HL-60 (cell line): ENCODE data around the gene TBX5.

Source experiments
- DNase-seq, 2 experiments: peaks; one replicate each; pipeline ENCODE4 v3.0.0-alpha.2; 2010 to 2020; ENCODE audit warnings: low read depth in 1 of 2, low spot score in 1 of 2
- H3K27ac ChIP-seq: fragments of 250-450 bp; sonication (Bioruptor Pico); replicated peaks from 2 replicates; pipeline ENCODE4 v1.5.1; 2020; ENCODE audit warnings: mild to moderate bottlenecking, moderate library complexity
- H3K27me3 ChIP-seq: fragments of 250-450 bp; sonication (Bioruptor Pico); 2 replicates; pipeline ENCODE4 v1.5.1; 2021; ENCODE audit warnings: mild to moderate bottlenecking, moderate library complexity; ENCODE audit not compliant: insufficient read depth, poor library complexity, severe bottlenecking
- H3K4me3 ChIP-seq: replicated peaks from 2 replicates; pipeline ENCODE4 v1.5.1; 2011; ENCODE audit warnings: mild to moderate bottlenecking, control low read depth, low read length; ENCODE audit not compliant: insufficient read depth
- GABPA ChIP-seq: IDR thresholded peaks from 2 replicates; pipeline ENCODE4 v1.6.1; 2012; ENCODE audit warnings: low read depth
- POLR2AphosphoS5 ChIP-seq: IDR thresholded peaks from 2 replicates; pipeline ENCODE4 v1.6.1; 2012; ENCODE audit warnings: low read depth
- SPI1 ChIP-seq: IDR thresholded peaks from 2 replicates; pipeline ENCODE4 v1.6.1; 2012; ENCODE audit warnings: low read depth, mild to moderate bottlenecking, borderline replicate concordance
- TF ChIP-seq, protein P1 (sequence below): IDR thresholded peaks from one replicate; pipeline ENCODE4 v1.5.1; 2011; ENCODE audit warnings: low read length, control low read depth, inconsistent platforms; ENCODE audit not compliant: insufficient read depth
- TF ChIP-seq, protein P2 (sequence below): IDR thresholded peaks from 2 replicates; pipeline ENCODE4 v1.6.1; 2012; ENCODE audit warnings: low read depth; ENCODE audit not compliant: insufficient replicate concordance

TBX5 gene

DNA sequence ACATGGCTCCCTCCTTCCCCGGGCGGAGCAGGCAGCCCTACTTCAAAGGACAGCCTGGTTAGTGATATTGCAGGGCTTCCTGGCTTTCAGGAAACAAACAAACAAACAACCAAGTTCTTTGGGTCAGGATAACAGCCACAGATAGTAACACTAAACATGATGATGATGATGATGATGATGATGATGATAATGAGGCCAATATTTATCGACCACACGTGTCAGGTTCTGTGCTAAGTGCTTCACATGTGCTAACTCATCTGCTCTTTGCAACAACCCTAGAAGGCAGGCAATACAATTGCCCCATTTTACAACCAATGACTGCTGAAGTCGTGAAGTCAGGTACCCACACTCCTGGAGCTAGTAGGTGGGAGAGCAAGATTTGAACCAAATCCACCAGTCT lies 44.1 kb upstream of the TBX5 start:
- no peak for DNase-seq
- Histone ChIP-seq H3K27ac (no peak overlapping the region), H3K27me3 (peaks cover 39% of the 10 kb centered on the region), H3K4me3 (no peak overlapping the region)
- TF ChIP-seq, protein P1, sequence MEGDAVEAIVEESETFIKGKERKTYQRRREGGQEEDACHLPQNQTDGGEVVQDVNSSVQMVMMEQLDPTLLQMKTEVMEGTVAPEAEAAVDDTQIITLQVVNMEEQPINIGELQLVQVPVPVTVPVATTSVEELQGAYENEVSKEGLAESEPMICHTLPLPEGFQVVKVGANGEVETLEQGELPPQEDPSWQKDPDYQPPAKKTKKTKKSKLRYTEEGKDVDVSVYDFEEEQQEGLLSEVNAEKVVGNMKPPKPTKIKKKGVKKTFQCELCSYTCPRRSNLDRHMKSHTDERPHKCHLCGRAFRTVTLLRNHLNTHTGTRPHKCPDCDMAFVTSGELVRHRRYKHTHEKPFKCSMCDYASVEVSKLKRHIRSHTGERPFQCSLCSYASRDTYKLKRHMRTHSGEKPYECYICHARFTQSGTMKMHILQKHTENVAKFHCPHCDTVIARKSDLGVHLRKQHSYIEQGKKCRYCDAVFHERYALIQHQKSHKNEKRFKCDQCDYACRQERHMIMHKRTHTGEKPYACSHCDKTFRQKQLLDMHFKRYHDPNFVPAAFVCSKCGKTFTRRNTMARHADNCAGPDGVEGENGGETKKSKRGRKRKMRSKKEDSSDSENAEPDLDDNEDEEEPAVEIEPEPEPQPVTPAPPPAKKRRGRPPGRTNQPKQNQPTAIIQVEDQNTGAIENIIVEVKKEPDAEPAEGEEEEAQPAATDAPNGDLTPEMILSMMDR, result no peak
- TF ChIP-seq, protein P2, sequence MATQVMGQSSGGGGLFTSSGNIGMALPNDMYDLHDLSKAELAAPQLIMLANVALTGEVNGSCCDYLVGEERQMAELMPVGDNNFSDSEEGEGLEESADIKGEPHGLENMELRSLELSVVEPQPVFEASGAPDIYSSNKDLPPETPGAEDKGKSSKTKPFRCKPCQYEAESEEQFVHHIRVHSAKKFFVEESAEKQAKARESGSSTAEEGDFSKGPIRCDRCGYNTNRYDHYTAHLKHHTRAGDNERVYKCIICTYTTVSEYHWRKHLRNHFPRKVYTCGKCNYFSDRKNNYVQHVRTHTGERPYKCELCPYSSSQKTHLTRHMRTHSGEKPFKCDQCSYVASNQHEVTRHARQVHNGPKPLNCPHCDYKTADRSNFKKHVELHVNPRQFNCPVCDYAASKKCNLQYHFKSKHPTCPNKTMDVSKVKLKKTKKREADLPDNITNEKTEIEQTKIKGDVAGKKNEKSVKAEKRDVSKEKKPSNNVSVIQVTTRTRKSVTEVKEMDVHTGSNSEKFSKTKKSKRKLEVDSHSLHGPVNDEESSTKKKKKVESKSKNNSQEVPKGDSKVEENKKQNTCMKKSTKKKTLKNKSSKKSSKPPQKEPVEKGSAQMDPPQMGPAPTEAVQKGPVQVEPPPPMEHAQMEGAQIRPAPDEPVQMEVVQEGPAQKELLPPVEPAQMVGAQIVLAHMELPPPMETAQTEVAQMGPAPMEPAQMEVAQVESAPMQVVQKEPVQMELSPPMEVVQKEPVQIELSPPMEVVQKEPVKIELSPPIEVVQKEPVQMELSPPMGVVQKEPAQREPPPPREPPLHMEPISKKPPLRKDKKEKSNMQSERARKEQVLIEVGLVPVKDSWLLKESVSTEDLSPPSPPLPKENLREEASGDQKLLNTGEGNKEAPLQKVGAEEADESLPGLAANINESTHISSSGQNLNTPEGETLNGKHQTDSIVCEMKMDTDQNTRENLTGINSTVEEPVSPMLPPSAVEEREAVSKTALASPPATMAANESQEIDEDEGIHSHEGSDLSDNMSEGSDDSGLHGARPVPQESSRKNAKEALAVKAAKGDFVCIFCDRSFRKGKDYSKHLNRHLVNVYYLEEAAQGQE, result no peak
- TF ChIP-seq GABPA, result no peak

GRCh38 chr12:114448618-114448933 lies 42.6 kb upstream of the TBX5 start:
- Histone ChIP-seq H3K27me3 (peaks cover 48% of the 10 kb centered on the region), H3K4me3 (no peak overlapping the region), H3K27ac (no peak overlapping the region)
- no peak for DNase-seq
- no peak for TF ChIP-seq POLR2AphosphoS5
- TF ChIP-seq, protein P1, result no peak
- TF ChIP-seq SPI1, result no peak
- TF ChIP-seq GABPA, result no peak
- TF ChIP-seq, protein P2, result no peak

- Histone ChIP-seq H3K27ac (no peak overlapping the region), H3K27me3 (peaks cover 46% of the 10 kb centered on the region), H3K4me3 (no peak overlapping the region)
- DNase-seq, result no peak
- TF ChIP-seq, protein P1, result no peak
- TF ChIP-seq, protein P2, result no peak
- TF ChIP-seq POLR2AphosphoS5 (no peak), GABPA (no peak), SPI1 (no peak)
Observed at GRCh38 chr12:114447799-114448617, 42.1 kb upstream of the TBX5 start.
